Glutamatergic neuron (in vitro differentiated cells): ENCODE results near the gene SPP2. TPM values are rescaled to one million over a fixed set of nuclear protein-coding genes. Genes with fewer than 3 reads are reported as not detected.

Experiments
- DNase-seq: peaks from one replicate; pipeline ENCODE4 v3.0.0; 2022
- H3K27ac Mint-ChIP-seq: one replicate; pipeline ENCODE4 v1.8.0; 2020; ENCODE audit warnings: mild to moderate bottlenecking, mixed read lengths, inconsistent platforms; ENCODE audit not compliant: unreplicated experiment
- H3K27me3 Mint-ChIP-seq: one replicate; pipeline ENCODE4 v1.8.0; 2020; ENCODE audit warnings: mild to moderate bottlenecking, moderate library complexity, mixed read lengths, inconsistent platforms; ENCODE audit not compliant: unreplicated experiment
- H3K36me3 Mint-ChIP-seq: one replicate; pipeline ENCODE4 v1.8.0; 2020; ENCODE audit warnings: mild to moderate bottlenecking, mixed read lengths, inconsistent platforms; ENCODE audit not compliant: unreplicated experiment
- H3K4me1 Mint-ChIP-seq: one replicate; pipeline ENCODE4 v1.8.0; 2020; ENCODE audit warnings: mild to moderate bottlenecking, low read depth, mixed read lengths, inconsistent platforms; ENCODE audit not compliant: unreplicated experiment
- H3K4me3 Mint-ChIP-seq: one replicate; pipeline ENCODE4 v1.8.0; 2020; ENCODE audit warnings: mild to moderate bottlenecking, mixed read lengths, inconsistent platforms; ENCODE audit not compliant: unreplicated experiment
- H3K9me3 Mint-ChIP-seq: one replicate; pipeline ENCODE4 v1.8.0; 2020; ENCODE audit warnings: mild to moderate bottlenecking, moderate library complexity, mixed read lengths, inconsistent platforms; ENCODE audit not compliant: unreplicated experiment
- CTCF ChIP-seq: fragments of 200-600 bp; sonication (generic); IDR thresholded peaks from one replicate; pipeline ENCODE4 v1.5.0; 2021; ENCODE audit not compliant: partially characterized antibody, unreplicated experiment
- total RNA-seq: library from RNA; stranded (reverse); fragmentation: NEBNext Ultra II Directional; extraction: Animal tissue kit (Norgen Biotek cat#: 25700); gene quantifications from one replicate; pipeline ENCODE4 v1.2.1, GENCODE V29; 2021; ENCODE audit not compliant: unreplicated experiment

Gene SPP2
- total RNA-seq, 1 donor from 2014 or later: not detected

- Mint-ChIP-seq H3K4me3 (no peak overlapping the region), H3K9me3 (peaks cover 6% of the 10 kb centered on the region), H3K4me1 (no peaks in the 10 kb centered on the region), H3K36me3 (peaks cover 10% of the 10 kb centered on the region), H3K27me3 (no peaks in the 10 kb centered on the region), H3K27ac (no peak overlapping the region)
- TF ChIP-seq CTCF: no peak
- no peak for DNase-seq
Measured at GRCh38 chr2:234032279-234032856, 18.1 kb upstream of the SPP2 start.

- H3K4me1 Mint-ChIP-seq: no peaks in the 10 kb centered on the region
Measured at GRCh38 chr2:234033174-234033573, 17.3 kb upstream of the SPP2 start.

GRCh38 chr2:234033885-234034284 lies 16.6 kb upstream of the SPP2 start:
- H3K4me3 Mint-ChIP-seq: no peak overlapping the region
- no peak overlapping the region for H3K27ac Mint-ChIP-seq
- no peak for DNase-seq
- peaks cover 10% of the 10 kb centered on the region for H3K36me3 Mint-ChIP-seq
- H3K9me3 Mint-ChIP-seq: peaks cover 6% of the 10 kb centered on the region
- TF ChIP-seq CTCF: no peak
- no peaks in the 10 kb centered on the region for H3K4me1 Mint-ChIP-seq
- no peaks in the 10 kb centered on the region for H3K27me3 Mint-ChIP-seq

More at GRCh38 chr2:234033174-234033573, 17.3 kb upstream of the SPP2 start:
- H3K27ac Mint-ChIP-seq: no peak overlapping the region
- DNase-seq: no peak
- no peak overlapping the region for H3K4me3 Mint-ChIP-seq
- H3K27me3 Mint-ChIP-seq: no peaks in the 10 kb centered on the region
- H3K36me3 Mint-ChIP-seq: peaks cover 10% of the 10 kb centered on the region
- H3K9me3 Mint-ChIP-seq: peaks cover 6% of the 10 kb centered on the region
- no peak for TF ChIP-seq CTCF

GRCh38 chr2:234038076-234038802 lies 12.3 kb upstream of the SPP2 start:
- H3K36me3 Mint-ChIP-seq: peaks cover 10% of the 10 kb centered on the region
- H3K27me3 Mint-ChIP-seq: no peaks in the 10 kb centered on the region
- H3K27ac Mint-ChIP-seq: no peak overlapping the region
- H3K4me1 Mint-ChIP-seq: no peaks in the 10 kb centered on the region
- TF ChIP-seq CTCF: no peak
- H3K4me3 Mint-ChIP-seq: no peak overlapping the region
- H3K9me3 Mint-ChIP-seq: peaks cover 5% of the 10 kb centered on the region
- no peak for DNase-seq

DNA sequence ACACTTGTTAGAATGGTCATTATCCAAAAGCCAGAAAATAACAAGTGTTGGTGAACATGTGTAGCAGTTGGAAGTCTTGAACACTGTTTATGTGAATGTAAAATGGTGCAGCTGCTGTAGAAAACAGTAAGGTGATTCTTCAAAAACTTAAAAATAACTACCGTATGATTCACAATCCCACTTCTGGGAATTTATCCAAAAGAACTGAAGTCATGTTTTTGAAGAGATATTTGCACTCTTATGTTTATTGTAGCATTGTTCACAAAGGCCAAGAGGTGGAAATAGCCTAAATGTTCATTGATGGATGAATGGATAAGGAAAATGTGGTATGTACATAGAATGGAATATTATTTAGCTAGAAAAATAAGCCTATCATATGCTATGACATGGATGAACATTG lies 6.3 kb upstream of the SPP2 start:
- Mint-ChIP-seq H3K4me3 (no peak overlapping the region), H3K36me3 (peaks cover 4% of the 10 kb centered on the region), H3K4me1 (peaks cover 2% of the 10 kb centered on the region), H3K9me3 (peaks cover 3% of the 10 kb centered on the region), H3K27me3 (peaks cover 2% of the 10 kb centered on the region), H3K27ac (no peak overlapping the region)
- no peak for DNase-seq
- no peak for TF ChIP-seq CTCF
